Measurements from ENCODE around the gene GPR132. TPM values are rescaled to one million over a fixed set of nuclear protein-coding genes. Genes with fewer than 3 reads are reported as not detected.

Gene GPR132
- total and polyA plus RNA-seq, 2 donors (not counting 3 experiments of a cell fraction or from before 2014, with no cell fraction given), result not detected

- dilution Hi-C loops (cut with MboI; ENCODE audit: extremely low pct_ligation_motif_present, low sequenced_read_pairs), result no loop called here
- FAIRE-seq, result no peak
Observed at GRCh38 chr14:105063056-105063455, 2.2 kb downstream of the GPR132 start.

More at GRCh38 chr14:105063056-105063455, 2.2 kb downstream of the GPR132 start:
- Histone ChIP-seq H3K9ac (replicated peaks; ENCODE audit: extremely low read depth, insufficient read depth, low read length) (no peak overlapping the region), H2AFZ (ENCODE audit: low read depth, low read length) (no peak overlapping the region), H3K79me2 (ENCODE audit: control insufficient read depth, insufficient read depth, low read length) (no peaks in the 10 kb centered on the region), H3K36me3 (ENCODE audit: control insufficient read depth in 2 of 2, extremely low read depth in 1 of 2, insufficient read depth in 2 of 2, low read length in 2 of 2) (no peaks in the 10 kb centered on the region), H3K9me3 (replicated peaks; ENCODE audit: control insufficient read depth, insufficient read depth, low read length) (no peaks in the 10 kb centered on the region), H3K9me1 (replicated peaks; ENCODE audit: control insufficient read depth, extremely low read depth, insufficient read depth, low read length) (no peaks in the 10 kb centered on the region), H3K4me1 (ENCODE audit: control insufficient read depth, extremely low read depth, insufficient read depth, low read length) (peaks cover 20% of the 10 kb centered on the region), H3K4me2 (ENCODE audit: insufficient read depth, low read length) (no peak overlapping the region), H3K4me3 (replicated peaks in 1 of 3; ENCODE audit: insufficient read depth in 1 of 3, low read depth in 1 of 3, low read length in 3 of 3) (no peak overlapping the region), H4K20me1 (replicated peaks; ENCODE audit: control insufficient read depth, extremely low read depth, insufficient read depth, low read length) (no peaks in the 10 kb centered on the region), H3K27ac (ENCODE audit: insufficient read depth, low read depth, low read length) (no peak overlapping the region), H3K27me3 (ENCODE audit: control insufficient read depth in 2 of 2, insufficient read depth in 2 of 2, low read length in 2 of 2) (no peaks in the 10 kb centered on the region)
- TF ChIP-seq EZH2 (IDR thresholded peaks at IDR 0.05; ENCODE audit: borderline replicate concordance, low read depth, low read length, severe bottlenecking), result no peak
- TF ChIP-seq POLR2A (IDR thresholded peaks at IDR 0.05; ENCODE audit: low read depth, low read length), result no peak
- TF ChIP-seq POLR2AphosphoS5 (IDR thresholded peaks at IDR 0.05; ENCODE audit: insufficient read depth, low read depth, low read length), result no peak
- TF ChIP-seq MAX (IDR thresholded peaks at IDR 0.05; ENCODE audit: insufficient read depth, insufficient read length), result no peak
- no peak for TF ChIP-seq JUN (IDR thresholded peaks at IDR 0.05; ENCODE audit: borderline replicate concordance, insufficient read depth, insufficient read length, low read depth)
- TF ChIP-seq MYC (IDR thresholded peaks at IDR 0.05; ENCODE audit: low read depth, low read length), result no peak
- TF ChIP-seq, protein P1, sequence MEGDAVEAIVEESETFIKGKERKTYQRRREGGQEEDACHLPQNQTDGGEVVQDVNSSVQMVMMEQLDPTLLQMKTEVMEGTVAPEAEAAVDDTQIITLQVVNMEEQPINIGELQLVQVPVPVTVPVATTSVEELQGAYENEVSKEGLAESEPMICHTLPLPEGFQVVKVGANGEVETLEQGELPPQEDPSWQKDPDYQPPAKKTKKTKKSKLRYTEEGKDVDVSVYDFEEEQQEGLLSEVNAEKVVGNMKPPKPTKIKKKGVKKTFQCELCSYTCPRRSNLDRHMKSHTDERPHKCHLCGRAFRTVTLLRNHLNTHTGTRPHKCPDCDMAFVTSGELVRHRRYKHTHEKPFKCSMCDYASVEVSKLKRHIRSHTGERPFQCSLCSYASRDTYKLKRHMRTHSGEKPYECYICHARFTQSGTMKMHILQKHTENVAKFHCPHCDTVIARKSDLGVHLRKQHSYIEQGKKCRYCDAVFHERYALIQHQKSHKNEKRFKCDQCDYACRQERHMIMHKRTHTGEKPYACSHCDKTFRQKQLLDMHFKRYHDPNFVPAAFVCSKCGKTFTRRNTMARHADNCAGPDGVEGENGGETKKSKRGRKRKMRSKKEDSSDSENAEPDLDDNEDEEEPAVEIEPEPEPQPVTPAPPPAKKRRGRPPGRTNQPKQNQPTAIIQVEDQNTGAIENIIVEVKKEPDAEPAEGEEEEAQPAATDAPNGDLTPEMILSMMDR (IDR thresholded peaks at IDR 0.05; ENCODE audit: extremely low read depth in 1 of 2, insufficient read depth in 1 of 2, low read depth in 1 of 2, low read length in 2 of 2), result no peak
- no peak for TF ChIP-seq FOS (IDR thresholded peaks at IDR 0.05; ENCODE audit: borderline replicate concordance, insufficient read depth, low read length)
- TF ChIP-seq GATA2 (IDR thresholded peaks at IDR 0.05; ENCODE audit: insufficient read depth, insufficient read length, low read depth, low read length), result no peak
- CTCF ChIA-PET, result interaction anchor here (0.7 to 1.8 kb wide), 3 partner anchors 13 to 27 kb away, joined by 3 to 8 read pairs (median 4); no protein-coding TSS in a partner anchor
- DNase-seq (ENCODE audit: low read depth, low spot score), result no peak
- BruUV-seq (replicated peaks), result no TSS peak
- intact Hi-C loops (cut with micrococcal nuclease), result no loop called here
- POLR2A ChIA-PET, result no interaction called here
